Measurements from ENCODE around the gene NUDT21.
A peak's percentile ranks its signal among the peaks of the same experiment; 100 is the strongest.

NUDT21 gene

DNA sequence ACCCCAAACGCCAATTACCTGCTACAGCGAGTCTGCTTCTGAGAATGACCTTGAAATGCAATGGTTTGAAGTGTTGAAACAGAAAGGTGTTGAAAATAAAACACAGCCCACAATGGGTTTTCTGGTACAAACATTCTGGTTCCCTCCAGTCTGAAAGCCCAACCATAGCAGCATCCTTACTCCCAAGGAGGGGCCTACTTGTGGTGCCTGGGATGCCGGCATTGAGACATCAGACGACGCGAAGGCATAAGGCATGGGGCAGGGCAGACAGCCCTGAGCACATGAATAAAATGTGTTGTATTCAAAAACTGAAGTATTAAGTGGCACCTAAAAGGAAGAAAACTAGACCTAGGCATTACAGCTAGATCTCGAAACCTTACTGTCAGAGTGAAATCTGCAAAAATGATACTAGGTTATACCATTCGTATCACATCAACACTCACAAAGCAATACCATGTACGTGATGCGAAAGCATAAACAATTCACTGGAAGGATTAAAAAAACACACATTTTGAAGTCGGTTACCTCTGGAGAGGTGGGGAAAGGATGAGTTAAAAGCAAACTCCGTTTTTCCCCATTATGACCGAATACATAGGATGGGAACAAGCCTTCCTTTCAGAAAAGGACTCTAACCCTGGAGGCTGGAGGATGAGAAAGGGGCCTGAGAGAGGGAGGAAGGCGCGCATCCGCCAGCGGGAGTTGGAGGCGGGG lies 702 bp downstream of the NUDT21 start:
- peak overlapping the region; percentile 68 for H2AK5ac ChIP-seq (ENCODE audit: low read depth, low read length)
- H3K4me2 ChIP-seq (ENCODE audit: insufficient read depth, low read length, poor library complexity, severe bottlenecking): peak overlapping the region; percentile 80
- H2AFZ ChIP-seq (ENCODE audit: low read length): peak overlapping the region; percentile 82
- WGBS, 2 donors (ENCODE audit: extremely low coverage in 2 of 2, insufficient read length in 2 of 2, insufficient replicate concordance in 1 of 2): no CpG with 5 or more reads among the region's 18 CpGs
- peak overlapping the region; percentile 75 to 98 for H3K4me3 ChIP-seq (ENCODE audit: low read length in 2 of 2)
- peak overlapping the region; percentile 95 for H3K9ac ChIP-seq (ENCODE audit: low read depth, low read length, poor library complexity)
- peaks cover 11 to 12% of the 10 kb centered on the region in 2 donors for H3K4me1 ChIP-seq (ENCODE audit: control insufficient read depth in 2 of 2, insufficient read depth in 1 of 2, low read depth in 1 of 2, low read length in 2 of 2)
- H3K27me3 ChIP-seq (ENCODE audit: control insufficient read depth in 3 of 3, insufficient read depth in 3 of 3, low read depth in 1 of 3, low read length in 3 of 3): no peaks in the 10 kb centered on the region
- peak overlapping the region; percentile 72 for H2BK120ac ChIP-seq (ENCODE audit: low read depth, low read length)
- H3K9me3 ChIP-seq (replicated peaks in 1 of 2; ENCODE audit: control insufficient read depth in 2 of 2, insufficient read depth in 1 of 2, low read depth in 1 of 2, low read length in 2 of 2): no peaks in the 10 kb centered on the region
- no peak overlapping the region for H4K91ac ChIP-seq (ENCODE audit: low read depth, low read length, poor library complexity)
- H3K36me3 ChIP-seq (replicated peaks in 1 of 2; ENCODE audit: control insufficient read depth in 2 of 2, insufficient read depth in 2 of 2, low read length in 2 of 2): peaks cover 13 to 60% of the 10 kb centered on the region in 2 donors
- H3K4ac ChIP-seq (ENCODE audit: low read length): no peak overlapping the region
- no peak for DNase-seq (ENCODE audit: low spot score)
- H2BK12ac ChIP-seq (ENCODE audit: low read length): no peak overlapping the region
- peak overlapping the region; percentile 64 for H3K27ac ChIP-seq (replicated peaks; ENCODE audit: low read length)
- H3K23ac ChIP-seq (ENCODE audit: low read depth, low read length, poor library complexity): peak overlapping the region; percentile 97
- no peak overlapping the region for H3K14ac ChIP-seq (ENCODE audit: low read length)
- no peak overlapping the region for H4K8ac ChIP-seq (ENCODE audit: low read depth, low read length)
- H3K79me1 ChIP-seq (ENCODE audit: low read depth, low read length): peaks cover 7% of the 10 kb centered on the region
- peak overlapping the region; percentile 78 for H2BK15ac ChIP-seq (ENCODE audit: low read length)
- H3K18ac ChIP-seq (ENCODE audit: low read length): peak overlapping the region; percentile 98
- peak overlapping the region; percentile 87 for H2BK5ac ChIP-seq (ENCODE audit: low read length)

- no peak overlapping the region for H2BK12ac ChIP-seq (ENCODE audit: low read length)
- peaks cover 11 to 12% of the 10 kb centered on the region in 2 donors for H3K4me1 ChIP-seq (ENCODE audit: control insufficient read depth in 2 of 2, insufficient read depth in 1 of 2, low read depth in 1 of 2, low read length in 2 of 2)
- H4K8ac ChIP-seq (ENCODE audit: low read depth, low read length): no peak overlapping the region
- H3K27me3 ChIP-seq (ENCODE audit: control insufficient read depth in 3 of 3, insufficient read depth in 3 of 3, low read depth in 1 of 3, low read length in 3 of 3): no peaks in the 10 kb centered on the region
- no peak overlapping the region for H4K91ac ChIP-seq (ENCODE audit: low read depth, low read length, poor library complexity)
- no peak overlapping the region for H3K4ac ChIP-seq (ENCODE audit: low read length)
- H3K79me1 ChIP-seq (ENCODE audit: low read depth, low read length): peaks cover 9% of the 10 kb centered on the region
- DNase-seq (ENCODE audit: low spot score): no peak
- no peak overlapping the region for H3K27ac ChIP-seq (replicated peaks; ENCODE audit: low read length)
- no peak overlapping the region for H2AFZ ChIP-seq (ENCODE audit: low read length)
- H3K9me3 ChIP-seq (replicated peaks in 1 of 2; ENCODE audit: control insufficient read depth in 2 of 2, insufficient read depth in 1 of 2, low read depth in 1 of 2, low read length in 2 of 2): no peaks in the 10 kb centered on the region
- no peak overlapping the region for H2AK5ac ChIP-seq (ENCODE audit: low read depth, low read length)
- H2BK5ac ChIP-seq (ENCODE audit: low read length): no peak overlapping the region
- no peak overlapping the region for H2BK15ac ChIP-seq (ENCODE audit: low read length)
- no peak overlapping the region for H3K4me2 ChIP-seq (ENCODE audit: insufficient read depth, low read length, poor library complexity, severe bottlenecking)
- H3K4me3 ChIP-seq (ENCODE audit: low read length in 2 of 2): no peak overlapping the region
- H3K23ac ChIP-seq (ENCODE audit: low read depth, low read length, poor library complexity): no peak overlapping the region
- H3K36me3 ChIP-seq (replicated peaks in 1 of 2; ENCODE audit: control insufficient read depth in 2 of 2, insufficient read depth in 2 of 2, low read length in 2 of 2): peaks cover 10 to 60% of the 10 kb centered on the region in 2 donors
- no peak overlapping the region for H3K9ac ChIP-seq (ENCODE audit: low read depth, low read length, poor library complexity)
- H2BK120ac ChIP-seq (ENCODE audit: low read depth, low read length): no peak overlapping the region
- no peak overlapping the region for H3K18ac ChIP-seq (ENCODE audit: low read length)
- no peak overlapping the region for H3K14ac ChIP-seq (ENCODE audit: low read length)
These were observed 3.1 kb downstream of the NUDT21 start for GRCh38 chr16:56448005-56448404.

DNA sequence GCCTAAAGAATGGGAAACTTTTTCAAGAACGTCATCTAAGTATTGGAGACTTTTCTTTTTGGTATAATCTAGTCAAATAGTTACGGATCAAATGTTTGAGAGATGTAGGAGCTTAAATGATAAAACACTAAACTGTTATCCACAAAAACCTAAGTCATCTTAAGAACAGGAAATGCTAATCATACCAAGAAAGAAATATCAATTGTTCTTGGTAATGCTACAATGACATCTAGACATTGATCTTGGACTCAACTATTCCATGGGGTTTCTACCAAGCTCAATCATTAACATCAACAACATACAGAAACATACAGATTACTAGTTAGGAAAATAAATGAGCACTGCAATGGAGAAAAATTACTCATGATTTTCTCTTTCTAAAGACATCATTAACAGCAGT lies 3.8 kb downstream of the NUDT21 start:
- Histone ChIP-seq H2BK120ac (ENCODE audit: low read depth, low read length) (no peak overlapping the region), H2AK5ac (ENCODE audit: low read depth, low read length) (no peak overlapping the region)
- DNase-seq (ENCODE audit: low spot score): no peak

DNA sequence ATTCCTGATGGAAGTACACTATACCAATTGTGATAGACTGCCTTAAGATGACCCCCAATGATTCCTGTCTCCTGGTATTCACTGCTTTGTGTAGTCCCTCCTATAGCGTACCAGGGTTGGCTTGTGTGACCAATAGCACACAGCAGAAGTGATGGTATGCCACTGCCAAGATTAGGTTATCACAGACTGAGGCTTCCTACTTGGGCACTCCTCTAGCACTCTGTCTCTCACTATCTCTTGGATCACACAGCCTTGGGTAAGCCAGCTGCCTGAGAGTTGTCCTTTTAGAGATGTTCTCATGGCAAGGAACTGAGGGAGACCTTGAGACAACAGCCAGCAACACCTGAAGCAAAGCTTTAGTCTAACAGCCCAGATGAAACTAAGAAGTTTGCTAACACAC lies 13.1 kb downstream of the NUDT21 start:
- H3K4ac ChIP-seq (ENCODE audit: low read length): no peak overlapping the region
- peaks cover 4% of the 10 kb centered on the region for H3K79me1 ChIP-seq (ENCODE audit: low read depth, low read length)
- no peak overlapping the region for H2BK15ac ChIP-seq (ENCODE audit: low read length)
- H4K91ac ChIP-seq (ENCODE audit: low read depth, low read length, poor library complexity): no peak overlapping the region
- H3K9ac ChIP-seq (ENCODE audit: low read depth, low read length, poor library complexity): no peak overlapping the region
- no peak overlapping the region for H3K4me3 ChIP-seq (ENCODE audit: low read length in 2 of 2)
- H4K8ac ChIP-seq (ENCODE audit: low read depth, low read length): no peak overlapping the region
- H2AFZ ChIP-seq (ENCODE audit: low read length): no peak overlapping the region
- H3K14ac ChIP-seq (ENCODE audit: low read length): no peak overlapping the region
- no peak overlapping the region for H3K4me2 ChIP-seq (ENCODE audit: insufficient read depth, low read length, poor library complexity, severe bottlenecking)
- peaks cover 12 to 93% of the 10 kb centered on the region in 2 donors for H3K36me3 ChIP-seq (replicated peaks in 1 of 2; ENCODE audit: control insufficient read depth in 2 of 2, insufficient read depth in 2 of 2, low read length in 2 of 2)
- no peaks in the 10 kb centered on the region for H3K27me3 ChIP-seq (ENCODE audit: control insufficient read depth in 3 of 3, insufficient read depth in 3 of 3, low read depth in 1 of 3, low read length in 3 of 3)
- H2BK120ac ChIP-seq (ENCODE audit: low read depth, low read length): no peak overlapping the region
- no peak overlapping the region for H2AK5ac ChIP-seq (ENCODE audit: low read depth, low read length)
- H3K27ac ChIP-seq (replicated peaks; ENCODE audit: low read length): no peak overlapping the region
- no peak overlapping the region for H3K23ac ChIP-seq (ENCODE audit: low read depth, low read length, poor library complexity)
- no peak for DNase-seq (ENCODE audit: low spot score)
- no peaks in the 10 kb centered on the region for H3K9me3 ChIP-seq (replicated peaks in 1 of 2; ENCODE audit: control insufficient read depth in 2 of 2, insufficient read depth in 1 of 2, low read depth in 1 of 2, low read length in 2 of 2)
- H2BK12ac ChIP-seq (ENCODE audit: low read length): no peak overlapping the region
- H3K18ac ChIP-seq (ENCODE audit: low read length): no peak overlapping the region
- H3K4me1 ChIP-seq (ENCODE audit: control insufficient read depth in 2 of 2, insufficient read depth in 1 of 2, low read depth in 1 of 2, low read length in 2 of 2): no peaks in the 10 kb centered on the region
- H2BK5ac ChIP-seq (ENCODE audit: low read length): no peak overlapping the region
- no CpG with 5 or more reads among the region's 1 CpG for WGBS, 2 donors (ENCODE audit: extremely low coverage in 2 of 2, insufficient read length in 2 of 2, insufficient replicate concordance in 1 of 2)

More for the DNA sequence above, 3.8 kb downstream of the NUDT21 start:
- Histone ChIP-seq H3K27ac (replicated peaks; ENCODE audit: low read length) (no peak overlapping the region), H4K91ac (ENCODE audit: low read depth, low read length, poor library complexity) (no peak overlapping the region), H4K8ac (ENCODE audit: low read depth, low read length) (no peak overlapping the region), H3K4me2 (ENCODE audit: insufficient read depth, low read length, poor library complexity, severe bottlenecking) (no peak overlapping the region), H3K9ac (ENCODE audit: low read depth, low read length, poor library complexity) (no peak overlapping the region), H3K27me3 (ENCODE audit: control insufficient read depth in 3 of 3, insufficient read depth in 3 of 3, low read depth in 1 of 3, low read length in 3 of 3) (no peaks in the 10 kb centered on the region), H2BK12ac (ENCODE audit: low read length) (no peak overlapping the region), H3K23ac (ENCODE audit: low read depth, low read length, poor library complexity) (no peak overlapping the region), H3K9me3 (replicated peaks in 1 of 2; ENCODE audit: control insufficient read depth in 2 of 2, insufficient read depth in 1 of 2, low read depth in 1 of 2, low read length in 2 of 2) (no peaks in the 10 kb centered on the region), H3K4me1 (ENCODE audit: control insufficient read depth in 2 of 2, insufficient read depth in 1 of 2, low read depth in 1 of 2, low read length in 2 of 2) (peaks cover 7 to 10% of the 10 kb centered on the region in 2 donors), H3K4ac (ENCODE audit: low read length) (no peak overlapping the region), H2AFZ (ENCODE audit: low read length) (no peak overlapping the region), H2BK15ac (ENCODE audit: low read length) (no peak overlapping the region), H2BK5ac (ENCODE audit: low read length) (no peak overlapping the region), H3K36me3 (replicated peaks in 1 of 2; ENCODE audit: control insufficient read depth in 2 of 2, insufficient read depth in 2 of 2, low read length in 2 of 2) (peaks cover 12 to 65% of the 10 kb centered on the region in 2 donors), H3K18ac (ENCODE audit: low read length) (no peak overlapping the region), H3K14ac (ENCODE audit: low read length) (no peak overlapping the region), H3K4me3 (ENCODE audit: low read length in 2 of 2) (no peak overlapping the region), H3K79me1 (ENCODE audit: low read depth, low read length) (peaks cover 9% of the 10 kb centered on the region)
- WGBS, 2 donors (ENCODE audit: extremely low coverage in 2 of 2, insufficient read length in 2 of 2, insufficient replicate concordance in 1 of 2): no CpG with 5 or more reads among the region's 2 CpGs

Data from neuronal stem cell (in vitro differentiated cells).